Stimulated activated naive CD8-positive, alpha-beta T cell treated with anti-CD3 and anti-CD28 coated beads, Interleukin-15, Interleukin-2, amounts not matched to agents 100 ng/mL and 50 ng/mL, for 24 hours (primary cell): ENCODE results near the gene ERC1.

Source experiments
- H3K27ac Mint-ChIP-seq: one replicate; pipeline ENCODE4 v1.8.0; 2021; ENCODE audit warnings: mild to moderate bottlenecking, mixed read lengths
- H3K27me3 Mint-ChIP-seq: one replicate; pipeline ENCODE4 v1.8.0; 2021; ENCODE audit warnings: mixed read lengths
- H3K36me3 Mint-ChIP-seq: one replicate; pipeline ENCODE4 v1.8.0; 2021; ENCODE audit warnings: low read depth, mixed read lengths
- H3K4me1 Mint-ChIP-seq: one replicate; pipeline ENCODE4 v1.8.0; 2021; ENCODE audit warnings: low read depth, mixed read lengths
- H3K4me3 Mint-ChIP-seq: one replicate; pipeline ENCODE4 v1.8.0; 2021; ENCODE audit warnings: mild to moderate bottlenecking, mixed read lengths
- H3K9me3 Mint-ChIP-seq: one replicate; pipeline ENCODE4 v1.8.0; 2021; ENCODE audit warnings: mixed read lengths

Gene ERC1

DNA sequence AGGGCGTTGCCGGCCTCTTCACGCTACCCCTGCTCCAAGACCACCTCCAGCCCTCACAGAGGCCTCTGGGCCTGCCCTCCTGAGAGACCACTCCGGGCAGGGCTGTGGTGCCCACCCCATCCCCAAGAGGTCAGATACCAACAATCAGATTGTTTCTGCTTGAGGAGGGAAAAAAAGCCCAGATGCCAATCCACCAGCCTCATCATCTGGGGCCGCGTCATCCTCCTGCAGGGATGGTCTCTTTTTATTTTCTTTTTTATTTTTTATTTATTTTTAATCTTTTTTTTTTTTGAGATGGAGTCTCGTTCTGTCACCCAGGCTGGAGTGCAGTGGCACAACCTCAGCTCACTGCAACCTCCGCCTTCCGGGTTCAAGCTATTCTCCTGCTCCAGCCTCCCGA, 510.0 kb downstream of the ERC1 start:
- Mint-ChIP-seq H3K9me3 (no peaks in the 10 kb centered on the region), H3K4me3 (no peak overlapping the region), H3K27ac (no peak overlapping the region), H3K27me3 (peaks cover 26% of the 10 kb centered on the region), H3K4me1 (peaks cover 15% of the 10 kb centered on the region), H3K36me3 (no peaks in the 10 kb centered on the region)

DNA sequence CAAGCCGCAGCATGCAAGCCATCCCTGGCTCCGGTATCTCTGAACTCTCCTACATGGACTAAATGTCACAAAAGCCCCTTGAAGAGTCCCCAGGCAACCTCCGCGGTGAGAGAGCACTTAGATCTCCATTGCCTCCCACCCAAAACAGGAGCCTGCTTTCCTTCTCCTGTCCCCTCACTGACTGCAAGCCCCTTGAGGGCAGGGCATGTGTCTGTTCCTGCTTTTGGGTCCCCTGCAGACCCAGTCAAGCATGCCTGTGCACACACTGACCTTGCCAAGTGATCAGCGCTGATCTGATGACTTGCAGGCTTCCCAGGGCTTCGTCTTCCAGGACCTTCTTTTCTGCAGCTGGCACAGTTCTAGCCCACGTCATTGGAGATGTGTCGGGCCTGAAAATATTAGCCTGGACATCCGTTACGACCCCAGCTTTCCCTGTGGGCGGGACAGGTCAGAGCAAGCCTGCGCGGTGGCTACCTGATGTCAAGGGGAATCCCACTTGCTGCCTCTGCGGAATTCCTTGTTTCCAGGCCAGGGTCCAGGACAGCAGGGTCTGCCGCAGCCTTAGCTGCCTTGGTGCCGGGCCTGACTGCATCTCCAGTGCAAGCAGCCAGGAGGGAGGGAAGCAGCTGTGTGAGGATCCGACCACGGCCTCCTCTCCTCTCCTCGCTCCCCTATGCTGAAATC, 510.8 kb downstream of the ERC1 start:
- Mint-ChIP-seq H3K27me3 (peaks cover 32% of the 10 kb centered on the region), H3K36me3 (no peaks in the 10 kb centered on the region), H3K27ac (no peak overlapping the region), H3K9me3 (no peaks in the 10 kb centered on the region), H3K4me1 (peaks cover 15% of the 10 kb centered on the region), H3K4me3 (no peak overlapping the region)

DNA sequence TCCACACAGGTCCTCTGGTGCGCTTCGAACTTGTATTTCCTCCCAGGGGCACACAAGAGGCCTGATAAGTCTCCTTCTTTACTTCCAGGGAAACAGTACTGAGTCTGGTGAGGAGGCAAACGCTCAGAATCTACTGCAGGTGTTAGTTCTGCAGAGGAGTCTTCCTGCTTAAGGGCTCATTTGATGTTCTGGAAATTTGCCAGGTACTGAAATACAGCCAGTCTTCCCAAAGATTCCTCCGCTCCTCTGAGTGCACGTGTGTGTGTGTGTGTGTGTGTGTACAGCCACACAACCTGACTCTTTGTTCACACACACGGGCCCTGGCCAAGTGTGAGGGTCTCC, 511.3 kb downstream of the ERC1 start:
- Mint-ChIP-seq H3K27me3 (peaks cover 32% of the 10 kb centered on the region), H3K4me1 (peaks cover 15% of the 10 kb centered on the region), H3K4me3 (no peak overlapping the region), H3K36me3 (no peaks in the 10 kb centered on the region), H3K9me3 (no peaks in the 10 kb centered on the region), H3K27ac (no peak overlapping the region)

GRCh38 chr12:1502831-1503230, 511.8 kb downstream of the ERC1 start:
- peaks cover 15% of the 10 kb centered on the region for H3K4me1 Mint-ChIP-seq
- H3K27me3 Mint-ChIP-seq, result peaks cover 32% of the 10 kb centered on the region
- no peaks in the 10 kb centered on the region for H3K36me3 Mint-ChIP-seq
- H3K27ac Mint-ChIP-seq, result no peak overlapping the region
- H3K9me3 Mint-ChIP-seq, result no peaks in the 10 kb centered on the region
- no peak overlapping the region for H3K4me3 Mint-ChIP-seq

DNA sequence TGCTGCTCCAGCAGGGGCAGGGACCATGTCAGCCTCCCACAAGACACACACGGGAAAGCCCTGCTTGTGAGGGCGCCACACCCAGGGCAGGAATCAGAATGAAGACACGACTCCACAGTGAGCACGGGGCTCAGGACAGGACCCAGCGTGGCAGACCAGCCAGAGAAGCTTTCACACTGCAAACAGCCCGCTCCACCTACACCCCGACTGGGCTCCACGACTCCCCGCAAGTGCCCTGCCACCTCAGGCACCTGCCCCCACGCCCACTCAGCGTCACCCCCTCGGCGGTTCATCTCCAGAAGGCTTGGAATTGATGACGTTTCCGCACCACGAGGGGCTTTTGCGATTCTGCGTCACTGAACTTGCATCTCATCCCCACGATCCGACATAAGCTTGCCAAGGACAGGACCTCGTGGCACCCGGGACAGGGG, 512.3 kb downstream of the ERC1 start:
- H3K27me3 Mint-ChIP-seq, result peaks cover 32% of the 10 kb centered on the region

DNA sequence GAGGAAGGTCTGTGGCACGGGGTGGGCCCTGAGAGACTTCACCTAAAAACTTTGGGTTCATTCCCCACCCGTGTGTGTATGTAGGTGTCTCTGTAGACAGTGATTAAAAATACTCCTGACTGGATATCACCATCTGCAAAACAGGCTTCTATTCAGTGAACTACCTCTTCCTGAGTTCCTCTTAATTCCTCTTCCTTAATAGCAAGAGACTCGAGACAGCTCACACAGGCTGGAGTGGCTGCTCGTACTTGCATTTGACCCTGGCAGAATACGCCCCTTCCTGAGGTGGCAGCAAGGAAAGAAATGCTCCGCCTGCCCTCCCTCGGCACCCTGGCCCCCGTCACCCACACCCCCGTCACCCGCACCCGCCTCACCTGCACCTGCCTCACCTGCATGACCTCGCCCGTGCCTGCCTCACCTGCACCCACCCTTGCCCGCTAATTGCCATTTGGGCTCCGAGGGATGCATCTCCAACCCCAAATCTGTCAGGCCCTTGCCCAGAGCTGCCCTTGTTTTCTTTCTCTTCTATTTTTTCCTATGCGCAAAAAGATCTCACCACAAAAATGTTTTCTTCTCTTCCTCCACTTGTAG, 513.4 kb downstream of the ERC1 start:
- Mint-ChIP-seq H3K36me3 (no peaks in the 10 kb centered on the region), H3K27ac (no peak overlapping the region), H3K9me3 (no peaks in the 10 kb centered on the region), H3K4me1 (peaks cover 15% of the 10 kb centered on the region), H3K27me3 (peaks cover 32% of the 10 kb centered on the region), H3K4me3 (peak overlapping the region; percentile 38)

More for the DNA sequence above, 512.3 kb downstream of the ERC1 start:
- Mint-ChIP-seq H3K4me3 (no peak overlapping the region), H3K27ac (no peak overlapping the region), H3K4me1 (peaks cover 15% of the 10 kb centered on the region), H3K36me3 (no peaks in the 10 kb centered on the region), H3K9me3 (no peaks in the 10 kb centered on the region)

- Mint-ChIP-seq H3K27ac (no peak overlapping the region), H3K4me3 (peak overlapping the region; percentile 38), H3K27me3 (peaks cover 32% of the 10 kb centered on the region), H3K4me1 (peaks cover 15% of the 10 kb centered on the region), H3K36me3 (no peaks in the 10 kb centered on the region), H3K9me3 (no peaks in the 10 kb centered on the region)
Measured at GRCh38 chr12:1504895-1505311, 513.9 kb downstream of the ERC1 start.

DNA sequence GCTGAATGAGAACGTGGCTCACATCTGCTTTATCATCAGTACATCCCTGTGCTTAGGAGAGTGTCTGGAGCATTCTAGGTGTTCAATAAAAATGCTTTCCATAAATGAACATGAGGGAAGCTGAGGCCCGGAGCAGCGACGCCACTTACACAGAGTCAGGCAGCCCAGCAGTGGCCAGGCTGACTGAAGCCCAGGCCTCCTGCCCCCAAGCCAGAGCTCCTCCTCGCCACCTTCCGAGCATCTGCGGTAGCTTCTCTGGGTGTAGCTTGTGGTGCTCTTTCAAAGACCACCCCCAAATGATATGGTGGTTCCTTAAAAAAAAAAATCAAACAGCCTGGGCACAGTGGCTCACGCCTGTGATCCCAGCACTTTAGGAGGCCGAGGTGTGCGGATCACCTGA, 514.6 kb downstream of the ERC1 start:
- H3K27me3 Mint-ChIP-seq, result peaks cover 32% of the 10 kb centered on the region
- peaks cover 15% of the 10 kb centered on the region for H3K4me1 Mint-ChIP-seq
- H3K27ac Mint-ChIP-seq, result no peak overlapping the region
- H3K36me3 Mint-ChIP-seq, result no peaks in the 10 kb centered on the region
- no peaks in the 10 kb centered on the region for H3K9me3 Mint-ChIP-seq
- H3K4me3 Mint-ChIP-seq, result no peak overlapping the region

DNA sequence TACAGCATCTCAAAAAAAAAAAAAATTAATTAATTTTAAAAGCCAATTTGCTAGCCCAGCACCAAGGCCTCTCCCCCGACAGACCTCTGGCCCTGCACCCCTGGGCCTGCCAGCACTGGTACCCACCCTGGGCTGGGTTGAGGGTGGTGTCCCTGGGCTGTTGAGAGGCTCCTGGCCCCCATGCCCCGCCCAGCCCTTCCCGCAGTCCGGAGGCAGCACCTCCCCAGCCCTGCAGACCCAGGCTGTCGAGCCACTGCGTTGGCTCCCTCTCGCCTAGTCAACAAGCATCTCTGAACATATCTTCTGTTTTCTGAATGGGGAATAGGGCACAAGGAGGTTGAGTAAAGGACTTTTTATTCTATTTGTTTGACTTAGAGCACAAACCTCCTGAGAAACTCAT, 516.3 kb downstream of the ERC1 start:
- Mint-ChIP-seq H3K27ac (no peak overlapping the region), H3K4me3 (no peak overlapping the region), H3K9me3 (no peaks in the 10 kb centered on the region), H3K27me3 (peaks cover 37% of the 10 kb centered on the region), H3K4me1 (peaks cover 15% of the 10 kb centered on the region), H3K36me3 (no peaks in the 10 kb centered on the region)

DNA sequence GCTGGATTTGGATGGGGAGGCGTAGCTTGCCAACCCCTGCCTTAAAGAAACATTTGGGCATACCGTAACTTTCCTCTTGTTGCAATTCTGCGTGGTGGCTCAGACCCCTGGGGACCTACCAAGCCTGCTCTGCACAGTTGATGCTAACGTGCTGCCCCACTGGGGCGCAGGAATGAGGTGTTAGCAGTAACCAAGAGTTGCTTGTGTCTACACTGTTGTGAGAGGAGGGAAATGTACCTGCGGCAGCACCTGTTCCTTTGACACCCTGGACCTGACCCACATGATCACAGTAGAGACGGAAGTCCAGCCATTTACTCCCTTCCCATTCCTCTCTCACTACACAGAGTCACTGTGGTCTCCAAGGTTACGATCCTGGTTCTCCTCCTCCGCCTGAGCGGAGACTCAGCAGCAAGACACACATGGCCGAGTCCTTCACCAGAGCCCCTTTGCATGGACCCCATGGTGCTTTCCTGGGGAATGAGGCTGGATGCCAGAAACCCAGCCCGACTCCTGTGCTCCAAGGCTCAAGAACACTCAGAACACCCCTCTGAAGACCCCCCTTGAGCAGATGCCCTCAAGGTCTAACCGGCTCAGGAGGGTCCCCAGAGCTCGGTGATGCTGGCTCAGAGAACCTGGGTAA, 518.5 kb downstream of the ERC1 start:
- H3K4me3 Mint-ChIP-seq, result no peak overlapping the region
- no peaks in the 10 kb centered on the region for H3K36me3 Mint-ChIP-seq
- peaks cover 8% of the 10 kb centered on the region for H3K4me1 Mint-ChIP-seq
- H3K27ac Mint-ChIP-seq, result no peak overlapping the region
- H3K27me3 Mint-ChIP-seq, result peaks cover 20% of the 10 kb centered on the region
- no peaks in the 10 kb centered on the region for H3K9me3 Mint-ChIP-seq

DNA sequence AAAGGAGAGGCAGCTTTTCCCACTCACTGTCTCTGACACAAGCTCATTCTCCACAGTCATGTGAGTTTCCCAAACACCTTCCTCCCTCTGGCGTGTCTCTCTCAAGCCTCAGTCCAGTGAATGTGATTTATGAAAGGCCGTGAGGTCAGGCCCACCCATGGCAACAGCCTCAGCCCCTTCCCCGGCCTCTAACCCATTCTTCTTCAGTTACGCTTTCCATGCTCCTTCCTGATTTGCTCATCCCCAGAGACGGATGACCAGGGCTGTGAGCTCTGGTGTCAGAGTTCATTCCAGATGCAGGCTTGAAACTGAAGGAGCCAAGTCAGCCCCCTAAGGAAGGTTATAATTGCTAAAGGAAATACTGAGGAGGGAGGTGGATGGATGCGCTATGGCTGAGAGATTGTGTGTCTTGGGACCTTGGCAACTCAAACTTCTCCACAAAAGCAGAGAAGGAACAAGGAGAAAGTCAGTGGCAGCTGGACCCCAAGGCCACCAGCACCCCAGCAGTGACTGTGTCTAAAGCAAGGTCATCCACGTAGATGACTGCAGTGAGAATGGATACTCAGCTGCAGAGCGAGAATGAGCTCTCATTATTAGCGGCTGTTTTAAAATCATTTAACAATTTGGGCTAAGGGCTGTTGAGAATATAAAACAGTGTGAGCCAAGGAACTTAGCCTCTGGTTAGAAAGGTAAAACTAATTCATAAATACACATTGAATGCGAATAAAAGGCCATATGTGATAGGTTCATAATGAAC, 519.2 kb downstream of the ERC1 start:
- Mint-ChIP-seq H3K36me3 (no peaks in the 10 kb centered on the region), H3K4me3 (no peak overlapping the region), H3K27me3 (peaks cover 13% of the 10 kb centered on the region), H3K27ac (no peak overlapping the region), H3K4me1 (peaks cover 1% of the 10 kb centered on the region), H3K9me3 (no peaks in the 10 kb centered on the region)

GRCh38 chr12:1515010-1515409, 524.0 kb downstream of the ERC1 start:
- H3K27me3 Mint-ChIP-seq, result peaks cover 24% of the 10 kb centered on the region
- H3K36me3 Mint-ChIP-seq, result no peaks in the 10 kb centered on the region
- H3K27ac Mint-ChIP-seq, result no peak overlapping the region
- H3K4me3 Mint-ChIP-seq, result no peak overlapping the region
- H3K4me1 Mint-ChIP-seq, result no peaks in the 10 kb centered on the region
- H3K9me3 Mint-ChIP-seq, result no peaks in the 10 kb centered on the region

DNA sequence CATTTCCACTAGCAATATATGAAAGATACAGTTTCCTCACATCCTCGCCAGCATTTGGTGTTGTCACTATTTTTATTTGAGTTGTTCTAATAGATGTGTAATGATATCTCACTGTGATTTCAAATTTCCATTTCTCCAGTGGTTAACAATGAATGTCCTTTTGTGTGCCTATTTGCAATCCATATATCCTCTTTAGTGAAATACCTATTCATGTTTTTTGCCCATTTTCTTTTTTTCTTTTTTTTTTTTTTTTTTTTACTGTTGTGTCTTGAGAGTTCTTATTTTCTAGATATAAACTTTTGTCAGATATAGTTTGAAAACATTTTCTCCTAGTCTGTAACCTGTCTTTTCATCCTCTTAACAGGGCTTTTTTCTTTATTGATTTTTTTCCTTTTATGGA, 524.4 kb downstream of the ERC1 start:
- Mint-ChIP-seq H3K36me3 (no peaks in the 10 kb centered on the region), H3K27ac (no peak overlapping the region), H3K9me3 (no peaks in the 10 kb centered on the region), H3K4me3 (no peak overlapping the region), H3K4me1 (no peaks in the 10 kb centered on the region), H3K27me3 (peaks cover 24% of the 10 kb centered on the region)

GRCh38 chr12:1517007-1517406, 526.0 kb downstream of the ERC1 start:
- H3K4me3 Mint-ChIP-seq, result no peak overlapping the region
- H3K27ac Mint-ChIP-seq, result no peak overlapping the region
- no peaks in the 10 kb centered on the region for H3K4me1 Mint-ChIP-seq
- peaks cover 19% of the 10 kb centered on the region for H3K27me3 Mint-ChIP-seq
- no peaks in the 10 kb centered on the region for H3K9me3 Mint-ChIP-seq
- H3K36me3 Mint-ChIP-seq, result no peaks in the 10 kb centered on the region
